Measurements from ENCODE around the gene OSBPL1A.

- TF ChIP-seq EZH2 (IDR thresholded peaks at IDR 0.05; ENCODE audit: borderline replicate concordance, low read length): no peak
- TF ChIP-seq, protein P1, sequence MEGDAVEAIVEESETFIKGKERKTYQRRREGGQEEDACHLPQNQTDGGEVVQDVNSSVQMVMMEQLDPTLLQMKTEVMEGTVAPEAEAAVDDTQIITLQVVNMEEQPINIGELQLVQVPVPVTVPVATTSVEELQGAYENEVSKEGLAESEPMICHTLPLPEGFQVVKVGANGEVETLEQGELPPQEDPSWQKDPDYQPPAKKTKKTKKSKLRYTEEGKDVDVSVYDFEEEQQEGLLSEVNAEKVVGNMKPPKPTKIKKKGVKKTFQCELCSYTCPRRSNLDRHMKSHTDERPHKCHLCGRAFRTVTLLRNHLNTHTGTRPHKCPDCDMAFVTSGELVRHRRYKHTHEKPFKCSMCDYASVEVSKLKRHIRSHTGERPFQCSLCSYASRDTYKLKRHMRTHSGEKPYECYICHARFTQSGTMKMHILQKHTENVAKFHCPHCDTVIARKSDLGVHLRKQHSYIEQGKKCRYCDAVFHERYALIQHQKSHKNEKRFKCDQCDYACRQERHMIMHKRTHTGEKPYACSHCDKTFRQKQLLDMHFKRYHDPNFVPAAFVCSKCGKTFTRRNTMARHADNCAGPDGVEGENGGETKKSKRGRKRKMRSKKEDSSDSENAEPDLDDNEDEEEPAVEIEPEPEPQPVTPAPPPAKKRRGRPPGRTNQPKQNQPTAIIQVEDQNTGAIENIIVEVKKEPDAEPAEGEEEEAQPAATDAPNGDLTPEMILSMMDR (conservative IDR thresholded peaks at IDR 0.05 in 1 of 2, IDR thresholded peaks at IDR 0.05 in 1 of 2; ENCODE audit: extremely low read depth in 1 of 2, insufficient read depth in 1 of 2, low read depth in 1 of 2, low read length in 2 of 2): no peak
These were observed 119.0 kb downstream of the OSBPL1A start for GRCh38 chr18:24278591-24278990.

Data from mammary epithelial cell (primary cell).